A673 (cell line): Measurements from ENCODE around the gene CUL7.

Experiments
- EZH2 ChIP-seq: fragments of 200-600 bp; sonication (generic); IDR thresholded peaks from 2 replicates; pipeline ENCODE4 v1.6.1; 2017; ENCODE audit warnings: borderline replicate concordance, low read depth, mild to moderate bottlenecking, mixed read lengths, antibody characterized with exemption, low read length; ENCODE audit not compliant: poor library complexity, severe bottlenecking
- TF ChIP-seq, protein P1 (sequence below): fragments of 300-800, 200-600 bp; sonication (generic); conservative IDR thresholded peaks from 2 replicates; pipeline ENCODE4 v1.5.1; 2017; ENCODE audit warnings: low read depth, mild to moderate bottlenecking, antibody characterized with exemption, low read length, moderate library complexity, mixed read lengths

DNA sequence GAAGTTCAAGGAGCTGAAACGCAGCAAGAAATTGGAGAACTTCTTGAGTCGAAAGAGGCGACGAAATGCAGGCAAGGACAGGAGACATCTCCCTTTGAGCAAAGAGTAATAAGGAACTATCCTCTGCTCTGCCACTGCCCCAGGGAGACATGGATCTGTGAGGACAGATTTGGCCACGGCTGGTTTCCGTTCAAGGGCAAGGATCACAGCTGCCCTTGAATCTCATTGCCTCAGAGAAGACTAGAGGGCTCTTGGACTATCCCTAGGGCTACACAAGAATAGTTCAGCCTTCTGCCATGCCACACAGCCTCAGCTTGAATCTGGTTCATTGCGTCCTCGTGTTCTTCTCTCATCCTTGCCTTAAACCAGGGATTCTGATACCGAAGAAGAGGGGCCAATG is 24.5 kb downstream of the CUL7 start:
- TF ChIP-seq, protein P1, sequence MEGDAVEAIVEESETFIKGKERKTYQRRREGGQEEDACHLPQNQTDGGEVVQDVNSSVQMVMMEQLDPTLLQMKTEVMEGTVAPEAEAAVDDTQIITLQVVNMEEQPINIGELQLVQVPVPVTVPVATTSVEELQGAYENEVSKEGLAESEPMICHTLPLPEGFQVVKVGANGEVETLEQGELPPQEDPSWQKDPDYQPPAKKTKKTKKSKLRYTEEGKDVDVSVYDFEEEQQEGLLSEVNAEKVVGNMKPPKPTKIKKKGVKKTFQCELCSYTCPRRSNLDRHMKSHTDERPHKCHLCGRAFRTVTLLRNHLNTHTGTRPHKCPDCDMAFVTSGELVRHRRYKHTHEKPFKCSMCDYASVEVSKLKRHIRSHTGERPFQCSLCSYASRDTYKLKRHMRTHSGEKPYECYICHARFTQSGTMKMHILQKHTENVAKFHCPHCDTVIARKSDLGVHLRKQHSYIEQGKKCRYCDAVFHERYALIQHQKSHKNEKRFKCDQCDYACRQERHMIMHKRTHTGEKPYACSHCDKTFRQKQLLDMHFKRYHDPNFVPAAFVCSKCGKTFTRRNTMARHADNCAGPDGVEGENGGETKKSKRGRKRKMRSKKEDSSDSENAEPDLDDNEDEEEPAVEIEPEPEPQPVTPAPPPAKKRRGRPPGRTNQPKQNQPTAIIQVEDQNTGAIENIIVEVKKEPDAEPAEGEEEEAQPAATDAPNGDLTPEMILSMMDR = no peak
- no peak for TF ChIP-seq EZH2
